OCI-LY3 (cell line): ENCODE measurements around the gene RABL2B.

Source experiments
- H2AFZ ChIP-seq: fragments of 200-600, 300-600 bp; shearing (Covaris generic); 2 replicates; pipeline ENCODE4 v1.6.0; 2014; ENCODE audit warnings: antibody characterized with exemption, low read depth, low read length
- H3K27ac ChIP-seq: fragments of 200-600, 300-600 bp; sonication (generic); 2 replicates; pipeline ENCODE4 v1.5.1; 2014; ENCODE audit warnings: mild to moderate bottlenecking, low read length, moderate library complexity, mixed read lengths
- H3K27me3 ChIP-seq: fragments of 200-600, 300-600 bp; sonication (generic); 2 replicates; pipeline ENCODE4 v1.6.1; 2014; ENCODE audit warnings: low read depth, low read length, mixed read lengths
- H3K36me3 ChIP-seq: fragments of 200-600, 300-600 bp; sonication (generic); replicated peaks from 2 replicates; pipeline ENCODE3; 2014; ENCODE audit warnings: low read depth, low read length, mixed read lengths
- H3K4me1 ChIP-seq: fragments of 300-600, 200-600 bp; sonication (generic); 2 replicates; pipeline ENCODE4 v1.6.1; 2014; ENCODE audit warnings: low read length, mixed read lengths
- H3K4me2 ChIP-seq: fragments of 200-600, 300-600 bp; sonication (generic); 2 replicates; pipeline ENCODE4 v1.6.1; 2014; ENCODE audit warnings: low read length, mixed read lengths
- H3K4me3 ChIP-seq: fragments of 300-600, 200-600 bp; sonication (generic); 2 replicates; pipeline ENCODE4 v1.5.1; 2014; ENCODE audit warnings: antibody characterized with exemption, mild to moderate bottlenecking, low read length, moderate library complexity
- H3K79me2 ChIP-seq: fragments of 300-600, 200-600 bp; shearing (Covaris generic); 2 replicates; pipeline ENCODE4 v1.6.1; 2014; ENCODE audit warnings: mild to moderate bottlenecking, low read length, mixed read lengths
- H3K9ac ChIP-seq: fragments of 300-600, 200-600 bp; shearing (Covaris generic); 2 replicates; pipeline ENCODE4 v1.6.0; 2014; ENCODE audit warnings: mild to moderate bottlenecking, low read length, moderate library complexity
- H3K9me3 ChIP-seq: fragments of 200-600, 300-600 bp; shearing (Covaris generic); 2 replicates; pipeline ENCODE4 v1.6.1; 2014; ENCODE audit warnings: low read length, mixed read lengths; ENCODE audit not compliant: insufficient read depth
- H4K20me1 ChIP-seq: fragments of 200-600, 300-600 bp; sonication (generic); 2 replicates; pipeline ENCODE4 v1.6.1; 2016; ENCODE audit warnings: low read length, mixed read lengths; ENCODE audit not compliant: insufficient read depth
- EZH2phosphoT487 ChIP-seq: fragments of 200-600 bp; shearing (Covaris generic); IDR thresholded peaks from 2 replicates; pipeline ENCODE4 v1.6.1; 2018; ENCODE audit warnings: antibody characterized with exemption, mixed run types, low read depth
- TF ChIP-seq, protein P1 (sequence below): fragments of 200-600, 300-600 bp; sonication (generic); IDR thresholded peaks from 2 replicates; pipeline ENCODE4 v1.5.1; 2014; ENCODE audit warnings: antibody characterized with exemption, low read length, low read depth

The RABL2B gene

GRCh38 chr22:50720301-50721256 is 62.9 kb downstream of the RABL2B start:
- TF ChIP-seq, protein P1, sequence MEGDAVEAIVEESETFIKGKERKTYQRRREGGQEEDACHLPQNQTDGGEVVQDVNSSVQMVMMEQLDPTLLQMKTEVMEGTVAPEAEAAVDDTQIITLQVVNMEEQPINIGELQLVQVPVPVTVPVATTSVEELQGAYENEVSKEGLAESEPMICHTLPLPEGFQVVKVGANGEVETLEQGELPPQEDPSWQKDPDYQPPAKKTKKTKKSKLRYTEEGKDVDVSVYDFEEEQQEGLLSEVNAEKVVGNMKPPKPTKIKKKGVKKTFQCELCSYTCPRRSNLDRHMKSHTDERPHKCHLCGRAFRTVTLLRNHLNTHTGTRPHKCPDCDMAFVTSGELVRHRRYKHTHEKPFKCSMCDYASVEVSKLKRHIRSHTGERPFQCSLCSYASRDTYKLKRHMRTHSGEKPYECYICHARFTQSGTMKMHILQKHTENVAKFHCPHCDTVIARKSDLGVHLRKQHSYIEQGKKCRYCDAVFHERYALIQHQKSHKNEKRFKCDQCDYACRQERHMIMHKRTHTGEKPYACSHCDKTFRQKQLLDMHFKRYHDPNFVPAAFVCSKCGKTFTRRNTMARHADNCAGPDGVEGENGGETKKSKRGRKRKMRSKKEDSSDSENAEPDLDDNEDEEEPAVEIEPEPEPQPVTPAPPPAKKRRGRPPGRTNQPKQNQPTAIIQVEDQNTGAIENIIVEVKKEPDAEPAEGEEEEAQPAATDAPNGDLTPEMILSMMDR, result no peak
- no peak for TF ChIP-seq EZH2phosphoT487
- no peaks in the 10 kb centered on the region for H3K36me3 ChIP-seq
- no peak overlapping the region for H3K4me3 ChIP-seq

GRCh38 chr22:50719814-50720300 is 63.6 kb downstream of the RABL2B start:
- Histone ChIP-seq H3K79me2 (no peaks in the 10 kb centered on the region), H3K9me3 (no peaks in the 10 kb centered on the region), H3K4me2 (no peak overlapping the region), H3K36me3 (no peaks in the 10 kb centered on the region), H3K9ac (no peak overlapping the region), H2AFZ (no peak overlapping the region), H3K4me1 (peaks cover 6% of the 10 kb centered on the region), H4K20me1 (no peaks in the 10 kb centered on the region), H3K4me3 (no peak overlapping the region), H3K27ac (no peak overlapping the region), H3K27me3 (no peaks in the 10 kb centered on the region)
- TF ChIP-seq, protein P1, result no peak
- no peak for TF ChIP-seq EZH2phosphoT487

More at GRCh38 chr22:50720301-50721256, 62.9 kb downstream of the RABL2B start:
- Histone ChIP-seq H2AFZ (no peak overlapping the region), H3K4me1 (peaks cover 6% of the 10 kb centered on the region), H3K9me3 (no peaks in the 10 kb centered on the region), H3K79me2 (no peaks in the 10 kb centered on the region), H4K20me1 (no peaks in the 10 kb centered on the region), H3K4me2 (no peak overlapping the region), H3K27ac (no peak overlapping the region), H3K9ac (no peak overlapping the region), H3K27me3 (no peaks in the 10 kb centered on the region)

DNA sequence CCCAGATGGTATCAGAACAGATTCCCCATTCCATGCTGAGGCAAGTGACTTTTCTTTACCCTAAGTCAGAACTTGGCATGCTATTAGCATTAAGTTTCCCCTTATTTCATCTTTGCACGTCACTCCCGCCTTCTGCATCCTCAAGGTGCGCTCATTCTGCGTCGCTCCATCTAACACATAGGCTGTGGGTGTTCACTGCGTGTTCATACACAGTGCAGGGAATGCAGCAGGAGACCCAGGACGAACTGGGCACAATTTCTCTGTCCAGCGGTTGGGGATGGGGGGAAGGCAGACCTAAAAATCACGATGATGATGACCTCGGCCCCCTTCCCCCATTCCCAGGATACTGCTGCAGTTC is 65.1 kb downstream of the RABL2B start:
- TF ChIP-seq, protein P1, result no peak
- TF ChIP-seq EZH2phosphoT487, result no peak
- Histone ChIP-seq H3K79me2 (no peaks in the 10 kb centered on the region), H3K4me2 (no peak overlapping the region), H3K27me3 (no peaks in the 10 kb centered on the region), H3K4me3 (no peak overlapping the region), H2AFZ (no peak overlapping the region), H3K36me3 (no peaks in the 10 kb centered on the region), H3K27ac (no peak overlapping the region), H3K9ac (no peak overlapping the region), H3K9me3 (no peaks in the 10 kb centered on the region), H4K20me1 (no peaks in the 10 kb centered on the region), H3K4me1 (no peaks in the 10 kb centered on the region)

DNA sequence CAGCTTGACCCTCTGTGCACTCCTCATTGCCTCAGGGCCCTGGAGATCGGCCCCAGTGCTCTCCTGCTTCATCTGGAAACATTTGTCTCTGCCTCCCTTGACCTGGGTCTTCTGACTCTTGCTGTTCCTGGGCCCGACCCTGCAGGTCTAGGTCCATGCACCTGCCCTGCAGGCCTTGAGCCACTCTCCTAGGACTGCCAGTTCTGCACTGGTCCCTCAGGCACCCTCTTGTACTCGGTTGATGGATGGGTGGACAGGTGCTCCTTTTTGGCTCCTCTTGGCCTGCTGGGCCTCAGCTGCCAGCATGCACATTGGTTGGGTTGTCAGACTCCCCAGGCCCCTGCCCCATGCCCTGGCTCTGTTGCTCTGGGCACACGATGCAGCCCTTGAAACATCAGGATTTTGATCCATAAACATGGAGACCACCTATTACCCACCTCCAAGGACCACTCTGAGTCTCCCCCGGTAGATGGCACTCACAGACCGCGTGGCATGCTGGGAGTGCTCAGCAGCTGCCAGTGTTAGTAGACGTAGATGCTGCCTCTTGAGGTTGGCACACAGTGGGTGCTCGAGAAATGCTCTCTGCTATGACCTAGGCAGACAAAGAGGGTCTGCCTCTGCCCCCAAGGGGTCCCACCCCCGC is 65.6 kb downstream of the RABL2B start:
- Histone ChIP-seq H3K4me3 (no peak overlapping the region), H3K9ac (no peak overlapping the region), H3K79me2 (no peaks in the 10 kb centered on the region), H3K9me3 (no peaks in the 10 kb centered on the region), H3K27ac (no peak overlapping the region), H4K20me1 (no peaks in the 10 kb centered on the region), H3K4me1 (no peaks in the 10 kb centered on the region), H3K27me3 (no peaks in the 10 kb centered on the region), H3K4me2 (no peak overlapping the region), H3K36me3 (no peaks in the 10 kb centered on the region), H2AFZ (no peak overlapping the region)
- TF ChIP-seq, protein P1, result 0 out of 2 replicates have a peak, but pooled peaks have one; percentile 7
- no peak for TF ChIP-seq EZH2phosphoT487
